Stomach (tissue), 4 donors: ENCODE data around the gene TCF23.

Experiments used
- CTCF ChIP-seq, 7 experiments: fragments of 450-650 bp in 4 of 7; fragments of 200-600 bp in 3 of 7; sonication (generic) in 3 of 7; IDR thresholded peaks; one replicate each; pipeline ENCODE4 v1.5.1; 2016 to 2019; ENCODE audit warnings: antibody characterized with exemption in 7 of 7, control low read depth in 2 of 7, mild to moderate bottlenecking in 1 of 7
- EP300 ChIP-seq: sonication (generic); formaldehyde crosslinking; IDR thresholded peaks from one replicate; pipeline ENCODE4 v1.6.1; 2017; ENCODE audit warnings: antibody characterized with exemption
- POLR2A ChIP-seq, 4 donors: fragments of 450-650 bp; IDR thresholded peaks; one replicate each; pipeline ENCODE4 v1.6.1; 2016; ENCODE audit warnings: antibody characterized with exemption in 4 of 4, control low read depth in 2 of 4, mild to moderate bottlenecking in 1 of 4, moderate library complexity in 1 of 4

GRCh38 chr2:27130396-27130795, 18.4 kb upstream of the TCF23 start:
- no peak for TF ChIP-seq EP300
- TF ChIP-seq CTCF (IDR thresholded peaks at IDR 0.05), result no peak
- TF ChIP-seq POLR2A (IDR thresholded peaks at IDR 0.05), result no peak
